ENCODE data around the gene STK39.

- no peak for TF ChIP-seq CTCF (IDR thresholded peaks at IDR 0.05)
- TF ChIP-seq POLR2A (IDR thresholded peaks at IDR 0.05) = no peak
Observed at GRCh38 chr2:167972746-167973145, 274.6 kb downstream of the STK39 start.
